ENCODE measurements around the gene PCGF6. TPM values are rescaled to one million over a fixed set of nuclear protein-coding genes. Genes with fewer than 3 reads are reported as not detected.

The PCGF6 gene
- total RNA-seq, 4 donors from 2014 or later, result 9.4 to 17.3 (median 12.4) TPM

DNA sequence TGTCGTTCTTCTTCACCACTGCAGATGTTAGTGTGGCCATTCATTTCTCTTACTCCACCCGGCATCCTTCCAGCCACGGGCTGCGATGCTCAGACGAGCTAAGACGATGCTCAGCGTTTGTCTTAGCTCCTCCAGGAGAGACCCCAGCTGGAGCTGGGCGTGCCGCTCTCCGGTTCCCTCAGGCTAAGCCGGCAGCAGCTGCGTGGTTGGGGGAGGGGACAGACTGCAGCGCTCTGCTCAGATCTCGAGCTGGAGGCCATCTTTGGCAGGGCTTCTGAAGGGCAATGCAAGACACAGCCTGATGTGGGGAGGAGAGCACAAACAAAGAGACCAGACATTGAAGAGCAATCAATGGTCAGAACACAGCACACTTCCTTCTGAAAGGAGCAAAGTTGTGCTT, 69.2 kb downstream of the PCGF6 start:
- DNase-seq (ENCODE audit: low spot score), result no peak
- ATAC-seq (ENCODE audit: low FRiP score), result no peak
- TF ChIP-seq, protein P1, sequence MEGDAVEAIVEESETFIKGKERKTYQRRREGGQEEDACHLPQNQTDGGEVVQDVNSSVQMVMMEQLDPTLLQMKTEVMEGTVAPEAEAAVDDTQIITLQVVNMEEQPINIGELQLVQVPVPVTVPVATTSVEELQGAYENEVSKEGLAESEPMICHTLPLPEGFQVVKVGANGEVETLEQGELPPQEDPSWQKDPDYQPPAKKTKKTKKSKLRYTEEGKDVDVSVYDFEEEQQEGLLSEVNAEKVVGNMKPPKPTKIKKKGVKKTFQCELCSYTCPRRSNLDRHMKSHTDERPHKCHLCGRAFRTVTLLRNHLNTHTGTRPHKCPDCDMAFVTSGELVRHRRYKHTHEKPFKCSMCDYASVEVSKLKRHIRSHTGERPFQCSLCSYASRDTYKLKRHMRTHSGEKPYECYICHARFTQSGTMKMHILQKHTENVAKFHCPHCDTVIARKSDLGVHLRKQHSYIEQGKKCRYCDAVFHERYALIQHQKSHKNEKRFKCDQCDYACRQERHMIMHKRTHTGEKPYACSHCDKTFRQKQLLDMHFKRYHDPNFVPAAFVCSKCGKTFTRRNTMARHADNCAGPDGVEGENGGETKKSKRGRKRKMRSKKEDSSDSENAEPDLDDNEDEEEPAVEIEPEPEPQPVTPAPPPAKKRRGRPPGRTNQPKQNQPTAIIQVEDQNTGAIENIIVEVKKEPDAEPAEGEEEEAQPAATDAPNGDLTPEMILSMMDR (IDR thresholded peaks at IDR 0.05), result no peak

- DNase-seq (ENCODE audit: low spot score) (no peak), ATAC-seq (ENCODE audit: low FRiP score) (no peak)
- TF ChIP-seq, protein P1 (IDR thresholded peaks at IDR 0.05), result no peak
Measured at GRCh38 chr10:103280506-103280905, 70.4 kb downstream of the PCGF6 start.

DNA sequence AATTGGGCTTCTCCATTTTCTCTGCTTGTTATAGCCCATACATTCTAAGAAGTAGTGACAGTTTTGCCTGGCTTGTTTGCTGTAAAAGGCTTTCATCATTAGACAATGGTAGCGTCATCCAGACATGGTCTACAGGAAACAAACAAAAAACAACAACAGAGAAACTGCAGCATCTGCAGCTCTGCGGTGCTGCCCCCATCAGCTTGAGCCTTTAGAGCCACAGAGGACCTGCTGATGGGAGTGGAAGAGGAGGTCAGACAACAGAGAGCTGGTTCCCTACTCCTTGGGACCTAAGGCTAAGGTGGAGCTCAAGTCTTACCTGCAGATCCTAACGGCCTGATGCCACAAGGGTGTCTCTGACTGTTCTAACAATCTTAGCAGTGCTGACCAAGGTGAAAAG, 70.9 kb downstream of the PCGF6 start:
- DNase-seq (ENCODE audit: low spot score) (no peak), ATAC-seq (ENCODE audit: low FRiP score) (no peak)
- TF ChIP-seq, protein P1 (IDR thresholded peaks at IDR 0.05), result no peak

GRCh38 chr10:103278862-103279298, 72.1 kb downstream of the PCGF6 start:
- no peak for DNase-seq (ENCODE audit: low spot score)
- TF ChIP-seq, protein P1 (IDR thresholded peaks at IDR 0.05), result no peak
- no peak for ATAC-seq (ENCODE audit: low FRiP score)

DNA sequence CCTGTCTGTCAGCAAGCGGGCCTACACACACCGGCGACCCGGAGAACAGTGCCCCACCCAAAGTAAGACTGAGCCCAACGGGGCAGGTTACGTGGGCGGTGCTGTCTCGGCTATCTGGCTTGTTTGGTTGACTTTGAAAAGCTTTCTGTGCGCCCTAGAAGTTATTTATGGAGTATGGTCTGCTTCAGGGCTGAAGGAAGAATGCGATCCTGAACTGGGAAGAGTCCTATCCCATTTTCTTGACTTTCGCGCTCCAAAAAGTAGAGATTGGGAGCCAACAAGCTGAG, 72.5 kb downstream of the PCGF6 start:
- DNase-seq (ENCODE audit: low spot score) (no peak), ATAC-seq (ENCODE audit: low FRiP score) (no peak)
- TF ChIP-seq, protein P1 (IDR thresholded peaks at IDR 0.05), result no peak

- TF ChIP-seq, protein P1 (IDR thresholded peaks at IDR 0.05), result no peak
- ATAC-seq (ENCODE audit: low FRiP score) (no peak), DNase-seq (ENCODE audit: low spot score) (no peak)
Measured at GRCh38 chr10:103277713-103278536, 73.0 kb downstream of the PCGF6 start.

Data from omental fat pad (tissue), 4 donors.